Esophagus muscularis mucosa (tissue), 4 donors: ENCODE data around the gene SIDT1. TPM values are rescaled to one million over a fixed set of nuclear protein-coding genes. Genes with fewer than 3 reads are reported as not detected.
"Not testable (repeated sequence)": the region's sequence is repeated elsewhere in the genome, so short reads cannot be mapped to it uniquely, and the experiment has no call there.

Source experiments
- DNase-seq: peaks from one replicate; pipeline ENCODE4 v3.0.0-alpha.2; 2017; ENCODE audit errors: extremely low spot score
- H3K27ac ChIP-seq, 4 donors: fragments of 200-600 bp; sonication (generic); replicated peaks in 1 of 4; 1 replicate in 3 of 4; 2 replicates in 1 of 4; pipeline ENCODE4 v1.5.1; 2016 to 2019; ENCODE audit warnings: mild to moderate bottlenecking in 1 of 4
- H3K27me3 ChIP-seq, 4 donors: fragments of 200-600 bp; sonication (generic); one replicate each; pipeline versions ENCODE4 v1.5.1 to v1.6.0; 2016 to 2019
- H3K36me3 ChIP-seq, 4 donors: fragments of 200-600 bp; sonication (generic); one replicate each; pipeline ENCODE4 v1.5.1; 2016 to 2019
- H3K4me1 ChIP-seq, 4 donors: fragments of 200-600 bp; sonication (generic); one replicate each; pipeline ENCODE4 v1.5.1; 2016 to 2019
- H3K4me3 ChIP-seq, 4 donors: fragments of 200-600 bp; sonication (generic); 1 replicate in 2 of 4; 2 replicates in 2 of 4; pipeline ENCODE4 v1.5.1; 2016 to 2019; ENCODE audit warnings: mild to moderate bottlenecking in 4 of 4, moderate library complexity in 1 of 4
- H3K9me3 ChIP-seq, 4 donors: fragments of 200-600 bp; sonication (generic); 1 replicate in 3 of 4; 2 replicates in 1 of 4; pipeline ENCODE4 v1.5.1; 2016 to 2019
- CTCF ChIP-seq, 3 experiments: fragments of 200-600 bp in 2 of 3; fragments of 450-650 bp in 1 of 3; sonication (generic) in 2 of 3; IDR thresholded peaks; one replicate each; pipeline ENCODE4 v1.5.1; 2017 to 2019; ENCODE audit warnings: antibody characterized with exemption in 3 of 3, mild to moderate bottlenecking in 2 of 3, moderate library complexity in 1 of 3
- EP300 ChIP-seq: sonication (generic); formaldehyde crosslinking; IDR thresholded peaks from one replicate; pipeline ENCODE4 v1.6.1; 2017; ENCODE audit warnings: antibody characterized with exemption
- POLR2A ChIP-seq: fragments of 450-650 bp; IDR thresholded peaks from one replicate; pipeline ENCODE4 v1.6.1; 2017; ENCODE audit warnings: antibody characterized with exemption, moderate library complexity, mild to moderate bottlenecking, low read depth
- POLR2AphosphoS5 ChIP-seq, 2 donors: sonication (generic); formaldehyde crosslinking; IDR thresholded peaks; one replicate each; pipeline ENCODE4 v1.6.1; 2017; ENCODE audit warnings: antibody characterized with exemption in 2 of 2
- WGBS: methylation state at CpG from one replicate; pipeline ENCODE4 v1.1.5; 2018; 5-methylcytosine and 5-hydroxymethylcytosine counted together
- intact Hi-C: fragments of 100-400 bp; cut with DNase I; formaldehyde crosslinking; loops from one replicate; pipeline ENCODE4 v1.15.1; 2023
- total RNA-seq, 4 donors: library from RNA; depleted of rRNA; stranded (reverse); fragments of >200 nt; gene quantifications; one replicate each; pipeline versions ENCODE4 v1.1.0 to v1.2.1, GENCODE V29; 2016

The SIDT1 gene
- total RNA-seq, 4 donors from 2014 or later: 1.2 to 3.8 (median 1.9) TPM

GRCh38 chr3:113629584-113630421 lies 97.4 kb downstream of the SIDT1 start:
- DNase-seq: no peak
- Histone ChIP-seq H3K27ac (peak overlapping the region; percentile 65 to 71 (median 67)), H3K27me3 (no peaks in the 10 kb centered on the region), H3K36me3 (no peaks in the 10 kb centered on the region), H3K9me3 (no peaks in the 10 kb centered on the region), H3K4me3 (peak overlapping the region; percentile 12 to 24 (median 18)), H3K4me1 (peaks cover 0 to 33% (median 28%) of the 10 kb centered on the region in 4 donors)
- WGBS: 64% methylated on average over 16 of the region's 16 CpGs
- intact Hi-C loops: loop anchor here (10.0 kb wide), 1 partner anchor 575 kb away; no protein-coding TSS in a partner anchor
- no peak for TF ChIP-seq EP300
- TF ChIP-seq CTCF (IDR thresholded peaks at IDR 0.05): no peak

- peaks cover 0 to 33% (median 30%) of the 10 kb centered on the region in 4 donors for H3K4me1 ChIP-seq
- no peaks in the 10 kb centered on the region for H3K36me3 ChIP-seq
- H3K27ac ChIP-seq: peak overlapping the region; percentile 65 to 71 (median 67)
- H3K9me3 ChIP-seq: no peaks in the 10 kb centered on the region
- H3K27me3 ChIP-seq: no peaks in the 10 kb centered on the region
- TF ChIP-seq EP300 (no peak), POLR2AphosphoS5 (IDR thresholded peaks at IDR 0.05) (no peak), POLR2A (no peak), CTCF (IDR thresholded peaks at IDR 0.05) (no peak)
- no peak for DNase-seq
- intact Hi-C loops: no loop called here
- 55% methylated on average over 3 of the region's 3 CpGs for WGBS
- no peak overlapping the region for H3K4me3 ChIP-seq
Measured at GRCh38 chr3:113630956-113631542, 98.7 kb downstream of the SIDT1 start.

GRCh38 chr3:113631573-113631972 lies 99.2 kb downstream of the SIDT1 start:
- no peak for TF ChIP-seq EP300
- TF ChIP-seq POLR2AphosphoS5 (IDR thresholded peaks at IDR 0.05): no peak
- no peak for TF ChIP-seq POLR2A
- no peak for TF ChIP-seq CTCF (IDR thresholded peaks at IDR 0.05)
- peak overlapping the region in 2 of 4 donors; percentile 65 for H3K27ac ChIP-seq

GRCh38 chr3:113634782-113635474 lies 102.6 kb downstream of the SIDT1 start:
- no peak for DNase-seq
- no peak for TF ChIP-seq POLR2A
- TF ChIP-seq POLR2AphosphoS5 (IDR thresholded peaks at IDR 0.05): no peak
- TF ChIP-seq EP300: no peak
- no peak for TF ChIP-seq CTCF (IDR thresholded peaks at IDR 0.05)
- no peaks in the 10 kb centered on the region for H3K27me3 ChIP-seq
- no peak overlapping the region for H3K4me3 ChIP-seq
- peaks cover 0 to 19% (median 14%) of the 10 kb centered on the region in 4 donors for H3K4me1 ChIP-seq
- intact Hi-C loops: no loop called here
- no peak overlapping the region for H3K27ac ChIP-seq
- H3K9me3 ChIP-seq: no peaks in the 10 kb centered on the region
- no peaks in the 10 kb centered on the region for H3K36me3 ChIP-seq
- WGBS: 87% methylated on average over 8 of the region's 8 CpGs

More at GRCh38 chr3:113631573-113631972, 99.2 kb downstream of the SIDT1 start:
- intact Hi-C loops: no loop called here
- H3K36me3 ChIP-seq: no peaks in the 10 kb centered on the region
- peaks cover 0 to 32% (median 29%) of the 10 kb centered on the region in 4 donors for H3K4me1 ChIP-seq
- H3K9me3 ChIP-seq: no peaks in the 10 kb centered on the region
- 94% methylated on average over 6 of the region's 6 CpGs for WGBS
- H3K4me3 ChIP-seq: no peak overlapping the region
- no peak for DNase-seq
- no peaks in the 10 kb centered on the region for H3K27me3 ChIP-seq

GRCh38 chr3:113636034-113636433 lies 103.7 kb downstream of the SIDT1 start:
- 86% methylated on average over 7 of the region's 7 CpGs for WGBS
- H3K4me1 ChIP-seq, intact Hi-C loops, H3K4me3 ChIP-seq, H3K36me3 ChIP-seq, H3K9me3 ChIP-seq, DNase-seq, H3K27ac ChIP-seq, H3K27me3 ChIP-seq: not testable (repeated sequence)
